22Rv1 (cell line): ENCODE measurements around the gene MDM2.

Experiments
- H3K27ac ChIP-seq: fragments of 450-650 bp; 2 replicates; pipeline ENCODE4 v1.5.1; 2017
- ZFX ChIP-seq: fragments of 450-650 bp; IDR thresholded peaks from 2 replicates; pipeline ENCODE4 v1.6.1; 2017; ENCODE audit warnings: antibody characterized with exemption, borderline replicate concordance
- TF ChIP-seq, protein P1 (sequence below): fragments of 450-650 bp; IDR thresholded peaks from 2 replicates; pipeline ENCODE4 v1.5.1; 2017; ENCODE audit warnings: mild to moderate bottlenecking

MDM2 gene

DNA sequence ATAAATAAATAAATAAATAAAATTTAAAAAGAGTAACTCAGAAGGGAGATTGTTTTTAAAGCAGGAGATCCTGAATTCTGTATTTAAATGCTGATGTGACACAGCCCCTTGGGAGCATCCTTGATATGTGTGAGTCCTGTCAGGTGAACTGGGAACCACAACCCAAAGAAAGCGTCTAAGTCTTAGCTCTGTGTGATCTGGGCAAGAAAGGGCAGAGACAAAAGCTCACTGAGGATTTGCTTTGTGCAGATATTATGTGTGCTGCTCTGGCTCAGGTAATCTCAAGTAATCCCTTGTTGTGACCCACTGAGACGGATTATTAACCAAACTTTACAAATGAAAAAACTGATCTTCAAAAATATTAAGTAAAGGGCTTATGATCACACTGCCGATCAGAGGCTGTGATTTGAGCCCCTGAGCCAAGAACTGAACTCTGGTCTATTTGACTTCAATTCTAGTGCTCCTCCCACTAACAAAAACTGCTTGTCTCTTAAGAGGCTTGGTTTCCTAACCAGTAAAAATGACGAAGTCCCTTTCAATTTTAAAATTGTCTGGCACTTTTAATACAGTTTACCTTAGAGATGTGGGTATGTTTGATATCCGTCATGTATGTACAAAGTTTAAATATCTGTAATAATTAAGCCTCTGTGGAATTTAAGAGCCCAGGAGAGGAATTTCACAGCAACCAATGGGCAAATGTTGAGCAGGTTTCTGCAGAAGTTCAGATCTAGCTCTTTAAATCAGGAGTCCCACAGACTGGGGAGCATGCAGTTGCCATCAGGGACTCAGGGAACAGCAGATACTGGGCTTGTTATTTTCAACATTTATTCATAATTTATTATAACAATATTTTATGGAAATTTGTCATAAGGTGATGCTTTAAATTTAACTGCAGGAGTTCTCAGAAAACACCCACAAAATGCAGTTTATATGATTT is 78.9 kb downstream of the MDM2 start:
- TF ChIP-seq, protein P1, sequence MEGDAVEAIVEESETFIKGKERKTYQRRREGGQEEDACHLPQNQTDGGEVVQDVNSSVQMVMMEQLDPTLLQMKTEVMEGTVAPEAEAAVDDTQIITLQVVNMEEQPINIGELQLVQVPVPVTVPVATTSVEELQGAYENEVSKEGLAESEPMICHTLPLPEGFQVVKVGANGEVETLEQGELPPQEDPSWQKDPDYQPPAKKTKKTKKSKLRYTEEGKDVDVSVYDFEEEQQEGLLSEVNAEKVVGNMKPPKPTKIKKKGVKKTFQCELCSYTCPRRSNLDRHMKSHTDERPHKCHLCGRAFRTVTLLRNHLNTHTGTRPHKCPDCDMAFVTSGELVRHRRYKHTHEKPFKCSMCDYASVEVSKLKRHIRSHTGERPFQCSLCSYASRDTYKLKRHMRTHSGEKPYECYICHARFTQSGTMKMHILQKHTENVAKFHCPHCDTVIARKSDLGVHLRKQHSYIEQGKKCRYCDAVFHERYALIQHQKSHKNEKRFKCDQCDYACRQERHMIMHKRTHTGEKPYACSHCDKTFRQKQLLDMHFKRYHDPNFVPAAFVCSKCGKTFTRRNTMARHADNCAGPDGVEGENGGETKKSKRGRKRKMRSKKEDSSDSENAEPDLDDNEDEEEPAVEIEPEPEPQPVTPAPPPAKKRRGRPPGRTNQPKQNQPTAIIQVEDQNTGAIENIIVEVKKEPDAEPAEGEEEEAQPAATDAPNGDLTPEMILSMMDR = no peak
- no peak for TF ChIP-seq ZFX
- H3K27ac ChIP-seq = no peak overlapping the region

- TF ChIP-seq, protein P1 = no peak
- TF ChIP-seq ZFX = no peak
- H3K27ac ChIP-seq = no peak overlapping the region
Observed at GRCh38 chr12:68887641-68888040, 79.7 kb downstream of the MDM2 start.

- H3K27ac ChIP-seq = no peak overlapping the region
- TF ChIP-seq ZFX = no peak
- TF ChIP-seq, protein P1 = no peak
Observed at GRCh38 chr12:68888243-68888642, 80.3 kb downstream of the MDM2 start.

DNA sequence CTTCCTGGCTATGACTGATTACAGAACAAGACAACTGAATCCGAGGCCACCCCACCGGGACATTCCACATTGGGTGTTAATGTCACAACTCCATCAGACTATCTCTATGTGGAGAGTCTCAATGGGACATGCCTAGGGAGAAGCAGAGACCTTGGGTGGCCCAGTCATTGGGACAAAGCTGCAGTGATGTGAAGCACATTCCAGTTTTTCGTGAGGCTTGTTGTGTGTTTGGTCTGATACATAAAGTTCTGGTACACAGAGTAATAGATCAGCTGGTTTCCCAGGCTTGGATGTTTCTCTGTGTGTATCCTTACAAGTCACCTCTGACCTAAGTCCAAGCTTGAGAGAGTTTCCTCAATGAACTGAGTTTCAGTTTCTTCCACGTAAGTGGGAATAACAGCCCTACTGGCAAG is 82.7 kb downstream of the MDM2 start:
- TF ChIP-seq, protein P1 = no peak
- TF ChIP-seq ZFX = no peak

GRCh38 chr12:68891141-68891540 is 83.2 kb downstream of the MDM2 start:
- H3K27ac ChIP-seq = no peak overlapping the region
- no peak for TF ChIP-seq ZFX
- TF ChIP-seq, protein P1 = no peak

More for the DNA sequence above, 82.7 kb downstream of the MDM2 start:
- H3K27ac ChIP-seq = no peak overlapping the region

DNA sequence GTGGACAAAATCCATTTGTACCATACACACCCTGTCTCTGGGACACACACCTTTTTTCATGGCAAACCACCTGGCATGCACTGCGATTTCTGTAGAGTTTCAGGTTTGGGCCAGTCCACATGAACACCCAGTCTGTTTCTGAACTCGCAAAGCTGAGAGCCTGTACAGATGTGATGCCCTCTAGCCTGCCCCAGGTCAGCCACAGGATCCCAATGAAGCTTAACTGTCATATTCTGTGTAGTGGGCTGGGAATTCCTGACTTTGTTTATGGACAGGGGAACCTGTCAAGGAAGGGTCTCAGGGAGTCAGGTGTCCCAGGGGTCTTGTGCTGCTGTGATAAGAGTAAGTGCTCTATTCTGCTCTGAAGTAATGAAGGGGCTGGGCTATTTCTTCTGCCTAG is 85.2 kb downstream of the MDM2 start:
- no peak overlapping the region for H3K27ac ChIP-seq
- TF ChIP-seq, protein P1 = no peak
- no peak for TF ChIP-seq ZFX

- no peak overlapping the region for H3K27ac ChIP-seq
- no peak for TF ChIP-seq ZFX
- TF ChIP-seq, protein P1 = no peak
Observed at GRCh38 chr12:68893741-68894140, 85.8 kb downstream of the MDM2 start.
